GM21390 (cell line): ENCODE measurements around the gene CXCL16.
A peak's percentile ranks its signal among the peaks of the same experiment; 100 is the strongest.

ENCODE experiments used
- ATAC-seq: cut with Tn5 transposase; IDR thresholded peaks from one replicate; pipeline ENCODE4 v1.9.1; 2021; ENCODE audit not compliant: unreplicated experiment

CXCL16 gene

GRCh38 chr17:4739122-4740024 lies at the start of gene CXCL16, which contains the start of gene ZMYND15:
Gene CXCL16, minus strand, starts transcription at chr17:4739928. Its CDS starts 589 bp downstream, at chr17:4739339.
Gene ZMYND15, plus strand, starts transcription at chr17:4739833. Its CDS starts 716 bp downstream, at chr17:4740549.
- peak; percentile 57 for ATAC-seq

GRCh38 chr17:4788807-4789700 lies 49.3 kb upstream of the CXCL16 start, which contains the start of gene GLTPD2:
Gene GLTPD2, plus strand, starts transcription at chr17:4788964. Its CDS starts 48 bp downstream, at chr17:4789012.
- ATAC-seq, result peak; percentile 11

DNA sequence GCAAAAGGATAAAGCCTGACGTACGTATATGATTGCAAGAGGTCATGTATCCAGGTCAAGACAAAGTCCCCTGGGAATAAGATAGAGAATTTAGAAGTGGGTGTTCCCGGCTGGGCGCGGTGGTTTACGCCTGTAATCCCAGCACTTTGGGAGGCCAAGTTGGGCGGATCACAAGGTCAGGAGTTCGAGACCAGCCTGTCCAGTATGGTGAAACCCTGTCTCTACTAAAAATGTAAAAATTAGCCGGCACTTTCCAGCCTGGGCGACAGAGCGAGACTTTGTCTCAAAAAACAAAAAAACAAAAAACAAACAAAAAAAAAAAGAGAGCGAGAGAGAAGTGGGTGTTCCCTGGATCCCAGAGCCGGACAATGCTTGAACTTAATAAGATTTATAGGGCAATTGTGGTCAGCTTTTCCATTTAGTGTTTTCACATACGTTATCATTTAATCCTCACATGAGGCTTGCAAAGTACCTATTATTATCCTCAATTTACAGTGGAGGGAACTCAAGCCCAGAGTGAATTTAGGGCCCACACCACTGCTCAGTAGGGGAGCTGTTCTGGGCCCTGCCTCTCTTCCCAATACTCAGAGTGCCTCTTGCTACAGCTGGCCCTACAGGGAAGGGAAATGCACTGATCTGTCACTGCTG lies 48.6 kb upstream of the CXCL16 start:
- no peak for ATAC-seq

GRCh38 chr17:4786516-4786915 lies 46.8 kb upstream of the CXCL16 start:
- ATAC-seq, result no peak

DNA sequence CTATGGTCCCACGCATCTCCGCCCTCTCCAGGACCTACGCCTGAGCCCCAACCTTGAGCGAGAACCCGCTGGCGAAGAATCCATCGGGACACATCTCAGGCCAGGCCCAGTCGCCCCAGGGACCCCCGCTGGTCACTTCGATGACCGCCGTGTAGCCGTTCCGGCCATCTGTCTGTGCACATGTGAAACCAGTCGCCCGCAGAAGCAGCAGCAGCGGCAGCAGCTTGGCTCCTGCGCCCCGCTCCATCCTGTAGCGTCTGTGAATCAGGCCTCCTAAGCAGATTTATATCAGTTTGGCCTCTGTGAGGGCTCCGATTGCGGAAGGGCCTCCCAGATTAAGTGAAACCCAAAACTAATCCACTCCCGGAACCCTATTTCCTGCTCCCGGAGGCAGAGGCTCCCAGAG lies 46.4 kb upstream of the CXCL16 start, which contains the start of gene VMO1:
TSS of gene VMO1 (minus strand) at position 259 of the 406 bp plus-strand sequence. CDS start at position 247, 12 bp downstream.
- ATAC-seq, result no peak

- no peak for ATAC-seq
Measured at GRCh38 chr17:4785311-4786105, 45.8 kb upstream of the CXCL16 start.

DNA sequence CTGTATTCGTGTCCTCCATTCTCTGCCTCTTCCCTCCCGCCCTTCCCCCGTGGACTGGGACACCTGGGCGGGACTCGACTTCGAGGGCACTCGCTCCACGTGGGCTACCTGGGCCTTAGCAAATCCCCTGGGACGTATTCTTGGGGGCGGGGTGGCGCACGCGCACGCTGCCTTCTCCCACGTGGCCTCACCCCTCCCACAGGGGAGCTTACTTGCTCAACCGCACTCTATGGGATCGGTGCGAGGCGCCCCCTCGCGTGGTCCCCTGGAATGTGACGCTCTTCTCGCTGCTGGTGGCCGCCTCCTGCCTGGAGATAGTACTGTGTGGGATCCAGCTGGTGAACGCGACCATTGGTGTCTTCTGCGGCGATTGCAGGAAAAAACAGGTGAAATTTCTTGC lies 42.9 kb upstream of the CXCL16 start:
- no peak for ATAC-seq

- ATAC-seq, result no peak
Measured at GRCh38 chr17:4780325-4780955, 40.7 kb upstream of the CXCL16 start.

GRCh38 chr17:4777969-4778760 lies 38.4 kb upstream of the CXCL16 start:
- ATAC-seq, result no peak

- ATAC-seq, result no peak
Measured at GRCh38 chr17:4772235-4772613, 32.5 kb upstream of the CXCL16 start.

DNA sequence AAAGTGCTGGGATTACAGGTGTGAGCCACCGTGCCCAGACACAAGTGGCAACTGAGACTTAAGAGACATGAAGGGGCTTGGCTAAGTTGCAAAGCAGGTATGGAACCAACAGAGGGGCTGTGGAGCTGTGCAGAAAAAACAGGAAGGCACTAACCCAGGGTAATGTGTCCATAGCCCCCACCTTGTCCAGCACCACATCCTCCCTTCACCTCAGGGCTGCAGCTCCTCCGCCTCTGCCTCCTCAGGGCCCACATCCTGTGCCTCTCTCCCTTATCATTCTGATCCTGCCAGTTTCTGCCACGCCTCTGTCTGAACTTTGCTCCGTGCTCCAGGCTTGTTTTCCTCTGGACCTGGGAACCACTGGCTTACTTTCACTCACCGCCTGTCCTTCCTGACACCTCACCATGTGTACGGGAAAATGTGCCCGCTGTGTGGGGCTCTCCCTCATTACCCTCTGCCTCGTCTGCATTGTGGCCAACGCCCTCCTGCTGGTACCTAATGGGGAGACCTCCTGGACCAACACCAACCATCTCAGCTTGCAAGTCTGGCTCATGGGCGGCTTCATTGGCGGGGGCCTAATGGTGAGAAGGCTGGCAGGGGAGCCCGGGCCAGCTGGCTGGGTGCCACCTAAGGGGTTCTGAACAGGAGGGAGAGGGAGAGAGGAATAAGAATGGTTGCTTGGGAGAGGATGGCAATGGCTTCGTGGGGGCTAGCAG lies 31.9 kb upstream of the CXCL16 start, which contains the start of gene TM4SF5:
TSS of gene TM4SF5 (plus strand) at position 368 of the 716 bp plus-strand sequence. CDS start at position 405, 37 bp downstream.
- no peak for ATAC-seq

- ATAC-seq, result no peak
Measured at GRCh38 chr17:4769628-4770027, 29.9 kb upstream of the CXCL16 start.

GRCh38 chr17:4768298-4768697 lies 28.6 kb upstream of the CXCL16 start:
- no peak for ATAC-seq

GRCh38 chr17:4766723-4767122 lies 27.0 kb upstream of the CXCL16 start:
- ATAC-seq, result no peak

- ATAC-seq, result no peak
Measured at GRCh38 chr17:4766201-4766600, 26.5 kb upstream of the CXCL16 start.

- ATAC-seq, result no peak
Measured at GRCh38 chr17:4764595-4764994, 24.9 kb upstream of the CXCL16 start.

DNA sequence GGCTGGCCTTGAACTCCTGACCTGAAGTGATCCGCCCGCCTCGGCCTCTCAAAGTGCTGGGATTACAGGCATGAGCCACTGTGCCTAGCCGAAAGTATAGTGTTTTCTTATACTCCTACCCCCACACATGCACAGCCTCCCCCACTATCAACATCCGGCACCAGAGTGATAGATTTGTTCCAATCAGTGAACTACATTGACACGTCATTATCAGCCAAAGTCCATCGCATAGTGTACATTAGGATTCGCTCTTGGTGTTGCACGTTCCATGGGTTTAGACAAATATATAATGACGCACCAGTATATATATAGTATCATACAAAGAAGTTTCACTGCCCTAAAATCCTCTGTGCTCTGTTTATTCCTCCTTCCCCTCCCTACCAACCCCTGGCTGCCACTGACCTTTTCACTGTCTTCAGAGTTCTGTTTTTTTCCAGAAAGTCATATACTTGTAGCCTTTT lies 20.1 kb upstream of the CXCL16 start:
- no peak for ATAC-seq

DNA sequence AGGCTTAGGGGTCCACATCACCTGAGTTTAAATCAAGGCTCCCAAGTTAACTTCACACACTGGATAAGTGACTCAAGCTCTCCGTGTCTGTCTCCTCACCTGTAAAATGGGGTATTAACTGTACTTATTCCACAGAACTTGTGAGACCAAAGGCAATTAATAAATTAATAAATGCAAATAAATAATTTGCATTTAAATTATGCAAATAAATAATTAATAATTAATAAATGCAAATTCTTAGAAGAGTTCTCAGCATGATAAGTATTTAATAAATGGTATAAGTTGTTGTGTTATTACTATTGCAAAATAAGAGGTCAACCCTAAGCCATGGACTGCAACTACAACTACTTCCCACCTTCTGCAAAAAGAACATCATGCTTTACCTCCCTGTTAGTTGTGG lies 13.7 kb upstream of the CXCL16 start:
- no peak for ATAC-seq
